Measurements from ENCODE around the gene TSPAN3. TPM values are rescaled to one million over a fixed set of nuclear protein-coding genes. Genes with fewer than 3 reads are reported as not detected.

The TSPAN3 gene
- total RNA-seq, 2 experiments from 2014 or later, result 18.0 to 23.4 TPM

- Mint-ChIP-seq H3K36me3 (no peaks in the 10 kb centered on the region), H3K4me3 (no peak overlapping the region), H3K4me1 (peaks cover 3% of the 10 kb centered on the region), H3K27ac (no peak overlapping the region), H3K27me3 (no peaks in the 10 kb centered on the region), H3K9me3 (no peaks in the 10 kb centered on the region)
- POLR2A ChIA-PET, result no interaction called here
- DNase-seq, result no peak
- no peak for ATAC-seq (ENCODE audit: low read depth)
Measured at GRCh38 chr15:77097248-77097721, 26.4 kb upstream of the TSPAN3 start.

GRCh38 chr15:77096541-77096940, 25.6 kb upstream of the TSPAN3 start:
- Mint-ChIP-seq H3K4me3 (no peak overlapping the region), H3K9me3 (no peaks in the 10 kb centered on the region), H3K27me3 (no peaks in the 10 kb centered on the region), H3K4me1 (peaks cover 3% of the 10 kb centered on the region), H3K27ac (no peak overlapping the region), H3K36me3 (no peaks in the 10 kb centered on the region)
- DNase-seq, result no peak
- no peak for ATAC-seq (ENCODE audit: low read depth)
- POLR2A ChIA-PET, result no interaction called here

DNA sequence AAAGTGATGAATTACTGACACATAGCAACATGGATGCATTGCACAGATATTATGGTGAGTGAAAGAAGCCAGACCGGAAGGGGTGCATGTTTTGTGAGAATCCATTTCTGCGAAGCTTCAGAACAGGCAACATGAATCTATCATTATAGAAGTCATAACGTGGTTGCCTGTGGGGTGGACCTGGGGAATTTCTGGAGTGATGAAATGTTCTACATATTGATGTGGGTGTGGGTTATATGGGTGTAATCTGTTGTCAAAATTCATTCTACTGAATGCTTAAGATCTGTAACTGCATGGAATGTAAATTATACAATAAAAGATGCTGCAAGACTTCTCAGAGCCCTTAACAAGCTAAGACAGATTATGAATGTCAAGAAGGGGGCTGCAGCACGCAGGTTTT, 25.2 kb upstream of the TSPAN3 start:
- ATAC-seq (ENCODE audit: low read depth), result no peak
- H3K36me3 Mint-ChIP-seq, result no peaks in the 10 kb centered on the region
- POLR2A ChIA-PET, result no interaction called here
- H3K4me1 Mint-ChIP-seq, result peaks cover 3% of the 10 kb centered on the region
- H3K4me3 Mint-ChIP-seq, result no peak overlapping the region
- H3K9me3 Mint-ChIP-seq, result no peaks in the 10 kb centered on the region
- no peak overlapping the region for H3K27ac Mint-ChIP-seq
- no peak for DNase-seq
- H3K27me3 Mint-ChIP-seq, result no peaks in the 10 kb centered on the region

GRCh38 chr15:77094397-77095030, 23.6 kb upstream of the TSPAN3 start:
- POLR2A ChIA-PET, result no interaction called here
- H3K36me3 Mint-ChIP-seq, result no peaks in the 10 kb centered on the region
- no peak for ATAC-seq (ENCODE audit: low read depth)

GRCh38 chr15:77093436-77093835, 22.5 kb upstream of the TSPAN3 start:
- POLR2A ChIA-PET, result no interaction called here
- Mint-ChIP-seq H3K4me1 (peaks cover 3% of the 10 kb centered on the region), H3K36me3 (no peaks in the 10 kb centered on the region), H3K4me3 (no peak overlapping the region), H3K27ac (no peak overlapping the region), H3K9me3 (no peaks in the 10 kb centered on the region), H3K27me3 (peaks cover 4% of the 10 kb centered on the region)
- no peak for DNase-seq
- ATAC-seq (ENCODE audit: low read depth), result no peak

More at GRCh38 chr15:77094397-77095030, 23.6 kb upstream of the TSPAN3 start:
- DNase-seq, result no peak
- Mint-ChIP-seq H3K27ac (no peak overlapping the region), H3K9me3 (no peaks in the 10 kb centered on the region), H3K4me1 (peaks cover 3% of the 10 kb centered on the region), H3K27me3 (peaks cover 4% of the 10 kb centered on the region), H3K4me3 (no peak overlapping the region)

DNA sequence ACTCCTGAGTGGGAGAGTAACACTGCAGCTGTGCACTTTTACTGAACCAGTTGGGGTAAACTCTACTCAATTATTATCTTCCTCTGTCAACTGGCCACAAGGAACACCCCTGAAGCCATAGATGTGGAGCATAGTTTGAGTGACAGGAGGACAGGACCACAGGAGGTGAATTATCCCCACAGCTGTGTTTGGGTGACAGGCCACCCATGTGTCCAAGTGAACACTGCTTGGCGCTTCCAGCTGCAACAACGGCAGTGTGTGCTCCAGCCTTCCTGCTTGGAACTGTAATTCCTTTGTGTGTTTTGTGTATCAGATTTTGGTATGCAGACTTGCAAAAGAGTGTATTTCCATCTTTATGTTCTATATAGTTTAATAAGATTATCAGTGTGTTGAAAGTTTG, 20.2 kb upstream of the TSPAN3 start:
- Mint-ChIP-seq H3K9me3 (no peaks in the 10 kb centered on the region), H3K4me3 (no peak overlapping the region), H3K4me1 (peaks cover 3% of the 10 kb centered on the region), H3K36me3 (no peaks in the 10 kb centered on the region), H3K27ac (no peak overlapping the region), H3K27me3 (peaks cover 6% of the 10 kb centered on the region)
- DNase-seq (no peak), ATAC-seq (ENCODE audit: low read depth) (no peak)
- POLR2A ChIA-PET, result no interaction called here

DNA sequence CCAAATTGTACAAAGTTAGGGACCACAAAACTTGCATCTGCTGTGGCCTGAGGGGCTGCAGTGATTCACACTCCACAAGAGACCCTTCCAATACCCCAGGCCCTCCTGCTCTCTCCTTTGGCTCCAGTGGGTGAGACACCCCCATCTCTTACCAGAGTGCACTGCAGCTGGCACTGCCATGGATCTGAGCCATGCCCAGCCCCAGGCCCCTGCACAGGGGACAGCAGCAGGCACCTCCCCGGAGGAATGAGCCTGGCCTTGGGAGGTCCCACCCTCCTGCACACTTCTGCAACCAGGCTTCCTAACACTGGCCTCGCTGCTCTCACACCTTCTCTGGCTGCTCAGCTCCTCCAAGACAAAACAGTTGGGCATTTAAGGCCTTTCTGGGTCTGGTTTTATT, 16.3 kb upstream of the TSPAN3 start:
- Mint-ChIP-seq H3K4me1 (peaks cover 13% of the 10 kb centered on the region), H3K4me3 (no peak overlapping the region), H3K36me3 (no peaks in the 10 kb centered on the region), H3K27me3 (peaks cover 10% of the 10 kb centered on the region), H3K9me3 (no peaks in the 10 kb centered on the region), H3K27ac (no peak overlapping the region)
- POLR2A ChIA-PET, result no interaction called here
- no peak for DNase-seq
- no peak for ATAC-seq (ENCODE audit: low read depth)

DNA sequence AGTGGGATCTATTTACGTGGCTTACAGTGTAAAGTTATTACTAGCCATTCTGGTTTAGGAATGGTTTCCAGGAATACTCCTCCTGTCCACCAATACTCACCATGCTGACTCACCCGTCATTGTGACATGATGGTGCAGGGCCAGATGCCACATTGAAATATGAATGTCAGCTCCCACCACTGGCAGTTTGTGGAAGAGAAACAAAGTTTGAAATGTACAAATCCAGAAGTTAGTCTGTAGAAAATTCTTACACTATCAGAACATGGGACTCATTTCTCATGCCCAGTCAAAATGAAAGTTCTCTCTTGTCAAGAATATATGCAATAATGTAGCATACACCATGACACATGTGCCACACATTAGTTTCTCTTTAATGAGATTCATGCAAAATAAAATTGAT, 14.4 kb upstream of the TSPAN3 start:
- Mint-ChIP-seq H3K4me1 (peaks cover 13% of the 10 kb centered on the region), H3K27ac (no peak overlapping the region), H3K4me3 (no peak overlapping the region), H3K36me3 (no peaks in the 10 kb centered on the region), H3K9me3 (no peaks in the 10 kb centered on the region), H3K27me3 (peaks cover 6% of the 10 kb centered on the region)
- POLR2A ChIA-PET, result no interaction called here
- ATAC-seq (ENCODE audit: low read depth) (no peak), DNase-seq (no peak)

DNA sequence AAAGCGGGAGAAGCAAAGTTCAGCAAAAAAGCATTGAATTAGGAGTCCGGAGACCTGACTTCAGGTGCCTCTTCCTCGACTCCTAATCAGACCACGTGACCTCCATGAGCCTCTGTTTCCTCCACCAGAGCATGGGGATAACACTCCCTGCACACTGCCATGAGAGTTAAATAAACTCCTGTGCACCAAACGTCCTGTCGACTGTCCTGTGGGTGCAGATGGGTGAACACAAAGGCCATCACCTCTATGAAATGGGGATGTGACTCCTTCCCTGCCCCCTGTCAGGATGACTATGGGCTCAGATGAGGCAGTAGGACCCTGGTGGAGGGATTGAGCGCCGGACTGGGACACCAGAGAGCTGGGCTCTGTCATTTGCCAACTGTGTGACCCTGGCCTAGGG, 13.5 kb upstream of the TSPAN3 start:
- POLR2A ChIA-PET, result no interaction called here
- DNase-seq (no peak), ATAC-seq (ENCODE audit: low read depth) (no peak)
- H3K36me3 Mint-ChIP-seq, result no peaks in the 10 kb centered on the region
- H3K9me3 Mint-ChIP-seq, result no peaks in the 10 kb centered on the region
- H3K27me3 Mint-ChIP-seq, result peaks cover 6% of the 10 kb centered on the region
- H3K4me3 Mint-ChIP-seq, result no peak overlapping the region
- H3K4me1 Mint-ChIP-seq, result peaks cover 13% of the 10 kb centered on the region
- no peak overlapping the region for H3K27ac Mint-ChIP-seq

- POLR2A ChIA-PET, result no interaction called here
- Mint-ChIP-seq H3K4me3 (peak overlapping the region; percentile 66), H3K27ac (no peak overlapping the region)
Measured at GRCh38 chr15:77083381-77084160, 12.7 kb upstream of the TSPAN3 start.

GRCh38 chr15:77081971-77082370, 11.1 kb upstream of the TSPAN3 start:
- ATAC-seq (ENCODE audit: low read depth) (no peak), DNase-seq (no peak)
- no peak overlapping the region for H3K4me3 Mint-ChIP-seq
- no peak overlapping the region for H3K27ac Mint-ChIP-seq
- H3K27me3 Mint-ChIP-seq, result peaks cover 6% of the 10 kb centered on the region
- no peaks in the 10 kb centered on the region for H3K36me3 Mint-ChIP-seq
- POLR2A ChIA-PET, result no interaction called here
- H3K9me3 Mint-ChIP-seq, result no peaks in the 10 kb centered on the region
- H3K4me1 Mint-ChIP-seq, result peaks cover 13% of the 10 kb centered on the region

More at GRCh38 chr15:77083381-77084160, 12.7 kb upstream of the TSPAN3 start:
- Mint-ChIP-seq H3K9me3 (no peaks in the 10 kb centered on the region), H3K4me1 (peaks cover 13% of the 10 kb centered on the region), H3K36me3 (no peaks in the 10 kb centered on the region), H3K27me3 (peaks cover 6% of the 10 kb centered on the region)
- peak; percentile 91 for ATAC-seq (ENCODE audit: low read depth)
- peak; percentile 44 for DNase-seq

DNA sequence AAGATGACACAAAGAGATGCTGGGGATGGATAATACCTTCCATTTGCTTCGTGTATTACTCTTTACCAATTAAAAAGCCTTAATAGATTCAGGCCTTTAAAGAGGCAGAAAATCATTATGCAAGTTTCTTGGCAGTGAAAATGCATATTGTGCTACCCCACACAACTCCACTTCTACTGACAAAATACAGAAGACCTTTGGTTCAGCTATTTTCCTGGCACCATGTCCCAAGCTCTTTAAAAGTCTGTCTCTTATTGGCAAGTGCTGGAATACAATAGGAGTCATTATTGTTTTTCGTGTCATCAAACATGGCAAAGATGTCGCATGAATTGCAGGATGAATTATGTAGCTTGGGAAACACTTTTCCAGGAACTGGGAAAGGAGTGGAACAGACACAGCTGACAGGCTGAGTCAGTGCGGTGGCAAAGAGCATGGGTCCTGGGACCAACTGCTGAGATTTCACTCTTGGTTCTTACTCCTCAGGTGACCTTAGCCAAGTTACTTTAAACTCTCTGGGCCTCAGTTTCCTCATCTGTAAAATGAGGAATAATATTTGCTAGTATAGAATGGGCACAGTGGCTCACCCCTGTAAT, 5.5 kb upstream of the TSPAN3 start:
- POLR2A ChIA-PET, result no interaction called here
- Mint-ChIP-seq H3K4me1 (peaks cover under 1% of the 10 kb centered on the region), H3K4me3 (no peak overlapping the region), H3K36me3 (no peaks in the 10 kb centered on the region), H3K27me3 (peaks cover 4% of the 10 kb centered on the region), H3K9me3 (no peaks in the 10 kb centered on the region), H3K27ac (no peak overlapping the region)
- ATAC-seq (ENCODE audit: low read depth) (no peak), DNase-seq (no peak)

- POLR2A ChIA-PET, result no interaction called here
- Mint-ChIP-seq H3K4me1 (peaks cover 4% of the 10 kb centered on the region), H3K36me3 (no peaks in the 10 kb centered on the region), H3K4me3 (no peak overlapping the region), H3K27ac (no peak overlapping the region), H3K27me3 (peaks cover 4% of the 10 kb centered on the region), H3K9me3 (no peaks in the 10 kb centered on the region)
- ATAC-seq (ENCODE audit: low read depth) (no peak), DNase-seq (no peak)
Measured at GRCh38 chr15:77075528-77075927, 4.6 kb upstream of the TSPAN3 start.

DNA sequence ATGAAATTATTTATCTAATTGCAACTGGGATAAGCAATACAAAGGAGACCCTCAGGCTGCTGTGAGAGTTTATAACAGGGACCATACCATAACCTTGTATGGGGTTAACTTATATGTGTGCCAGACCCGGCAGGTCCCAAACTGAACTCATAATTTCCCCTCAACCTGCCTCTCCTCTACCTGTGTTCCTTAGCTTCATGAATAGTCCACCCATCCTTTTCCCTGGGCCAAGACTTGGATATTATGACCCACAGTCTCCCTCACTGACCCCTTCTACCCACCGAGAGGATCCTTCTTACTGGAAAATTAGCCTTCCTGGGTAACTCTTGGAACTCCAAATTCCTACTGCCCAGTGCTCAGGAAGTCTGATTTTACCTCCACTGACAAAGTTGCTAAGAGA, 3.4 kb upstream of the TSPAN3 start:
- POLR2A ChIA-PET, result interaction anchor here (0.7 kb wide), 1 partner anchor 18 kb away, joined by 3 read pairs; no protein-coding TSS in a partner anchor
- no peaks in the 10 kb centered on the region for H3K36me3 Mint-ChIP-seq
- peaks cover 9% of the 10 kb centered on the region for H3K4me1 Mint-ChIP-seq
- H3K27me3 Mint-ChIP-seq, result peaks cover 4% of the 10 kb centered on the region
- no peaks in the 10 kb centered on the region for H3K9me3 Mint-ChIP-seq
- no peak overlapping the region for H3K27ac Mint-ChIP-seq
- ATAC-seq (ENCODE audit: low read depth), result no peak
- H3K4me3 Mint-ChIP-seq, result no peak overlapping the region
- DNase-seq, result no peak

Measured in activated naive CD8-positive, alpha-beta T cell treated with anti-CD3 and anti-CD28 coated beads, Interleukin-2, amount 10 ng/mL, durations not matched to agents 7 days and 5 days (primary cell).